HCT116 (cell line): ENCODE data around the gene ZDHHC14. TPM values are rescaled to one million over a fixed set of nuclear protein-coding genes. Genes with fewer than 3 reads are reported as not detected.

Experiments
- ATAC-seq: fragments of 200-7000 bp; cut with Tn5 transposase; 2 replicates; pipeline ENCODE4 v1.9.1; 2020; ENCODE audit warnings: mild to moderate bottlenecking, moderate library complexity
- BruUV-seq: library from RNA; stranded (reverse); fragments of 400-500 nt; replicated peaks from 2 replicates; lab custom pipeline; 2021; lab: Mats Ljungman, UMichigan
- CTCF ChIA-PET: fragments of 300-600 bp; sonication (Branson Sonifier 250); formaldehyde crosslinking; loops from one replicate; lab custom pipeline; 2021; ENCODE audit warnings: antibody characterized with exemption; lab: Charles Lee
- POLR2A ChIA-PET: fragments of 300-600, 350-600 bp; sonication (Branson Sonifier 250); formaldehyde crosslinking; loops from one replicate; lab custom pipeline; 2021; ENCODE audit warnings: antibody characterized with exemption; lab: Charles Lee
- RAD21 ChIA-PET, 2 experiments: fragments of 300-600 bp; sonication (Branson Sonifier 250); formaldehyde crosslinking; loops; one replicate each; lab custom pipeline; 2023; ENCODE audit warnings: low total read pairs in 2 of 2; ENCODE audit not compliant: uncharacterized antibody in 2 of 2, unreplicated experiment in 2 of 2, low non-redundant PET in 1 of 2; lab: Charles Lee
- DNase-seq: peaks from one replicate; pipeline ENCODE4 v3.0.0-alpha.2; 2010; ENCODE audit warnings: low read depth, low spot score
- H2AFZ ChIP-seq: fragments of 200-600 bp; shearing (Covaris generic), sonication (generic); 2 replicates; pipeline ENCODE4 v1.6.1; 2017; ENCODE audit warnings: low read depth, mixed run types, mixed read lengths, antibody characterized with exemption, low read length; ENCODE audit not compliant: poor library complexity, severe bottlenecking
- H3K27ac ChIP-seq: 2 replicates; pipeline ENCODE4 v1.5.1; 2012; ENCODE audit warnings: low read depth, low read length
- H3K27me3 ChIP-seq: fragments of 200-600 bp; sonication (generic); 2 replicates; pipeline ENCODE4 v1.6.1; 2016; ENCODE audit warnings: mixed run types, low read length, mixed read lengths; ENCODE audit not compliant: insufficient read depth
- H3K36me3 ChIP-seq, 2 experiments: fragments of 200-500 bp in 1 of 2; fragments of 200-600 bp in 1 of 2; sonication (Bioruptor generic) in 1 of 2; sonication (generic) in 1 of 2; 2 replicates each; pipeline versions ENCODE4 v1.5.1 to v1.6.1; 2014 to 2016; ENCODE audit warnings: low read length in 2 of 2, inconsistent platforms in 1 of 2, mixed read lengths in 1 of 2, mixed run types in 1 of 2; ENCODE audit not compliant: insufficient read depth in 2 of 2, control insufficient read depth in 1 of 2
- H3K4me1 ChIP-seq, 2 experiments: fragments of 200-600 bp in 1 of 2; sonication (generic) in 1 of 2; 2 replicates each; pipeline versions ENCODE4 v1.5.1 to v1.6.1; 2012 to 2017; ENCODE audit warnings: low read length in 2 of 2, inconsistent platforms in 1 of 2, mild to moderate bottlenecking in 1 of 2, mixed read lengths in 1 of 2, mixed run types in 1 of 2, moderate library complexity in 1 of 2; ENCODE audit not compliant: insufficient read depth in 2 of 2, control insufficient read depth in 1 of 2
- H3K4me2 ChIP-seq: fragments of 200-600 bp; sonication (generic); 2 replicates; pipeline ENCODE4 v1.6.1; 2017; ENCODE audit warnings: mixed run types, low read length, mixed read lengths
- H3K4me3 ChIP-seq, 2 experiments: fragments of 200-600 bp in 1 of 2; sonication (generic) in 1 of 2; replicated peaks in 1 of 2; 2 replicates each; pipeline ENCODE4 v1.5.1; 2011 to 2016; ENCODE audit warnings: low read length in 2 of 2, control low read depth in 1 of 2, low read depth in 1 of 2, mild to moderate bottlenecking in 1 of 2, mixed read lengths in 1 of 2, mixed run types in 1 of 2
- H3K79me2 ChIP-seq: fragments of 200-600 bp; sonication (generic); 2 replicates; pipeline ENCODE4 v1.6.1; 2017; ENCODE audit warnings: mild to moderate bottlenecking, mixed run types, low read length, moderate library complexity, mixed read lengths; ENCODE audit not compliant: insufficient read depth
- H3K9ac ChIP-seq: fragments of 200-600 bp; sonication (generic); 2 replicates; pipeline ENCODE4 v1.6.1; 2016; ENCODE audit warnings: low read length, mixed read lengths
- H3K9me2 ChIP-seq: fragments of 200-600 bp; sonication (generic), shearing (Covaris generic); 2 replicates; pipeline ENCODE4 v1.6.1; 2017; ENCODE audit warnings: mixed run types, mild to moderate bottlenecking, moderate library complexity; ENCODE audit not compliant: insufficient read depth
- H3K9me3 ChIP-seq, 2 experiments: fragments of 200-500 bp in 1 of 2; fragments of 200-600 bp in 1 of 2; sonication (Bioruptor generic) in 1 of 2; sonication (generic) in 1 of 2; 2 replicates each; pipeline ENCODE4 v1.6.1; 2014 to 2017; ENCODE audit warnings: low read length in 2 of 2, mixed read lengths in 2 of 2, inconsistent platforms in 1 of 2, low read depth in 1 of 2, mild to moderate bottlenecking in 1 of 2, mixed run types in 1 of 2, moderate library complexity in 1 of 2; ENCODE audit not compliant: control insufficient read depth in 1 of 2, insufficient read depth in 1 of 2
- H4K20me1 ChIP-seq: fragments of 200-600 bp; sonication (generic), shearing (Covaris generic); 2 replicates; pipeline ENCODE4 v1.6.1; 2017; ENCODE audit warnings: mixed run types, mild to moderate bottlenecking, moderate library complexity; ENCODE audit not compliant: insufficient read depth
- CEBPB ChIP-seq: IDR thresholded peaks from 2 replicates; pipeline ENCODE4 v1.6.1; 2012; ENCODE audit warnings: low read depth
- CTCF ChIP-seq, 3 experiments: fragments of 200-600 bp in 1 of 3; sonication (generic) in 1 of 3; IDR thresholded peaks in 2 of 3; conservative IDR thresholded peaks in 1 of 3; 2 replicates each; pipeline ENCODE4 v1.5.1; 2012 to 2017; ENCODE audit warnings: low read depth in 2 of 3, low read length in 2 of 3, antibody characterized with exemption in 1 of 3, borderline replicate concordance in 1 of 3, control low read depth in 1 of 3, mild to moderate bottlenecking in 1 of 3, mixed read lengths in 1 of 3, mixed run types in 1 of 3, moderate library complexity in 1 of 3; ENCODE audit not compliant: insufficient read depth in 1 of 3
- EGR1 ChIP-seq: IDR thresholded peaks from 2 replicates; pipeline ENCODE4 v1.6.1; 2012; ENCODE audit warnings: low read depth
- EZH2 ChIP-seq: fragments of 200-600 bp; sonication (generic); IDR thresholded peaks from 2 replicates; pipeline ENCODE4 v1.6.1; 2017; ENCODE audit warnings: antibody characterized with exemption, mixed run types
- FOSL1 ChIP-seq: IDR thresholded peaks from 2 replicates; pipeline ENCODE4 v1.6.1; 2012; ENCODE audit warnings: low read depth
- JUND ChIP-seq: IDR thresholded peaks from 2 replicates; pipeline ENCODE4 v1.6.1; 2012
- MAX ChIP-seq: IDR thresholded peaks from 2 replicates; pipeline ENCODE4 v1.6.1; 2012
- RAD21 ChIP-seq: IDR thresholded peaks from 2 replicates; pipeline ENCODE4 v1.6.1; 2012; ENCODE audit warnings: low read depth, mild to moderate bottlenecking
- REST ChIP-seq: IDR thresholded peaks from 2 replicates; pipeline ENCODE4 v1.6.1; 2012; ENCODE audit warnings: low read depth
- SP1 ChIP-seq: IDR thresholded peaks from 2 replicates; pipeline ENCODE4 v1.6.1; 2012; ENCODE audit warnings: low read depth
- YY1 ChIP-seq: IDR thresholded peaks from 2 replicates; pipeline ENCODE4 v1.6.1; 2011; ENCODE audit warnings: low read length, low read depth, moderate library complexity, mild to moderate bottlenecking; ENCODE audit not compliant: insufficient replicate concordance; ENCODE audit errors: extremely low read depth
- ZBTB33 ChIP-seq: IDR thresholded peaks from 2 replicates; pipeline ENCODE4 v1.6.1; 2011; ENCODE audit warnings: mild to moderate bottlenecking, low read length, moderate library complexity; ENCODE audit not compliant: insufficient replicate concordance; ENCODE audit errors: extremely low read depth
- ZNF274 ChIP-seq: fragments of 200-500 bp; sonication (Bioruptor generic); IDR thresholded peaks from 2 replicates; pipeline ENCODE4 v1.6.1; 2014; ENCODE audit warnings: mild to moderate bottlenecking, low read depth, low read length, inconsistent platforms
- intact Hi-C: fragments of 100-400 bp; cut with micrococcal nuclease; formaldehyde crosslinking; loops from 2 replicates; pipeline ENCODE4 v1.10.0; 2022
- total RNA-seq: library from RNA; stranded (reverse); gene quantifications from one replicate; pipeline ENCODE4 v1.2.1, GENCODE V29; 2021; ENCODE audit not compliant: unreplicated experiment

ZDHHC14 gene
- total RNA-seq, 1 experiment from 2014 or later, result 5.3 TPM

GRCh38 chr6:157632821-157633220 is 251.8 kb downstream of the ZDHHC14 start:
- H3K4me2 ChIP-seq, result no peak overlapping the region
- H3K27me3 ChIP-seq, result no peaks in the 10 kb centered on the region
- H2AFZ ChIP-seq, result no peak overlapping the region
- ATAC-seq (no peak), DNase-seq (no peak)
- H3K4me1 ChIP-seq, result no peaks in the 10 kb centered on the region
- no peak overlapping the region for H3K4me3 ChIP-seq
- H3K9me3 ChIP-seq, result no peaks in the 10 kb centered on the region
- BruUV-seq, result no TSS peak
- ChIA-PET RAD21 (no interaction called here), CTCF (no interaction called here), POLR2A (no interaction called here)
- no peaks in the 10 kb centered on the region for H3K79me2 ChIP-seq
- H3K9me2 ChIP-seq, result no peaks in the 10 kb centered on the region
- TF ChIP-seq FOSL1 (no peak), EGR1 (no peak), RAD21 (no peak)
- intact Hi-C loops, result no loop called here
- no peak overlapping the region for H3K9ac ChIP-seq
- no peak overlapping the region for H3K27ac ChIP-seq
- H4K20me1 ChIP-seq, result no peaks in the 10 kb centered on the region
- H3K36me3 ChIP-seq, result no peaks in the 10 kb centered on the region

GRCh38 chr6:157634546-157634945 is 253.6 kb downstream of the ZDHHC14 start:
- no peaks in the 10 kb centered on the region for H3K9me3 ChIP-seq
- no peak overlapping the region for H3K4me2 ChIP-seq
- DNase-seq, result no peak
- H4K20me1 ChIP-seq, result no peaks in the 10 kb centered on the region
- POLR2A ChIA-PET, result no interaction called here
- CTCF ChIA-PET, result no interaction called here
- no peaks in the 10 kb centered on the region for H3K9me2 ChIP-seq
- no peaks in the 10 kb centered on the region for H3K79me2 ChIP-seq
- no peak for ATAC-seq
- H3K36me3 ChIP-seq, result no peaks in the 10 kb centered on the region
- H3K9ac ChIP-seq, result no peak overlapping the region
- H3K27ac ChIP-seq, result no peak overlapping the region
- H3K27me3 ChIP-seq, result no peaks in the 10 kb centered on the region
- BruUV-seq, result no TSS peak
- no peaks in the 10 kb centered on the region for H3K4me1 ChIP-seq
- intact Hi-C loops, result no loop called here
- RAD21 ChIA-PET, result no interaction called here
- no peak overlapping the region for H2AFZ ChIP-seq
- H3K4me3 ChIP-seq, result no peak overlapping the region
- TF ChIP-seq CTCF (IDR thresholded peaks at IDR 0.05 in 2 of 3, conservative IDR thresholded peaks at IDR 0.05 in 1 of 3; ENCODE audit: borderline replicate concordance in 1 of 3, insufficient read depth in 1 of 3, low read depth in 2 of 3, low read length in 2 of 3), result no peak
- TF ChIP-seq EGR1, result no peak
- TF ChIP-seq MAX, result no peak
- TF ChIP-seq JUND, result no peak
- TF ChIP-seq ZNF274, result no peak
- TF ChIP-seq REST, result no peak
- TF ChIP-seq FOSL1, result no peak
- TF ChIP-seq EZH2, result no peak
- TF ChIP-seq SP1, result no peak
- no peak for TF ChIP-seq CEBPB
- no peak for TF ChIP-seq ZBTB33
- no peak for TF ChIP-seq YY1
